Stimulated activated naive B cell treated with anti-CD40 and anti-IgM and Interleukin-4, amounts not matched to agents 10 μg/mL and 1 μg/mL and 100 μg/mL, for 72 hours (primary cell): ENCODE measurements around the gene TNFRSF1A.

Experiments
- ATAC-seq, 2 donors: fragments of 150-1000 bp; cut with Tn5 transposase; replicated peaks; 2 replicates each; pipeline ENCODE4 v1.10.0; 2021; ENCODE audit warnings: moderate library complexity in 1 of 2
- DNase-seq: peaks from one replicate; pipeline ENCODE4 v3.0.0; 2021
- H3K27ac Mint-ChIP-seq: one replicate; pipeline ENCODE4 v1.8.0; 2022; ENCODE audit warnings: mild to moderate bottlenecking, mixed read lengths
- H3K27me3 Mint-ChIP-seq, 2 donors: one replicate each; pipeline ENCODE4 v1.8.0; 2022; ENCODE audit warnings: mixed read lengths in 2 of 2
- H3K36me3 Mint-ChIP-seq, 2 donors: one replicate each; pipeline ENCODE4 v1.8.0; 2022; ENCODE audit warnings: mixed read lengths in 2 of 2, mild to moderate bottlenecking in 1 of 2
- H3K4me1 Mint-ChIP-seq, 2 donors: one replicate each; pipeline ENCODE4 v1.8.0; 2022; ENCODE audit warnings: mixed read lengths in 2 of 2, mild to moderate bottlenecking in 1 of 2
- H3K4me3 Mint-ChIP-seq, 2 donors: one replicate each; pipeline ENCODE4 v1.8.0; 2022; ENCODE audit warnings: mild to moderate bottlenecking in 2 of 2, mixed read lengths in 2 of 2, moderate library complexity in 1 of 2
- H3K9me3 Mint-ChIP-seq, 2 donors: one replicate each; pipeline ENCODE4 v1.8.0; 2022; ENCODE audit warnings: mixed read lengths in 2 of 2, mild to moderate bottlenecking in 1 of 2

TNFRSF1A gene

DNA sequence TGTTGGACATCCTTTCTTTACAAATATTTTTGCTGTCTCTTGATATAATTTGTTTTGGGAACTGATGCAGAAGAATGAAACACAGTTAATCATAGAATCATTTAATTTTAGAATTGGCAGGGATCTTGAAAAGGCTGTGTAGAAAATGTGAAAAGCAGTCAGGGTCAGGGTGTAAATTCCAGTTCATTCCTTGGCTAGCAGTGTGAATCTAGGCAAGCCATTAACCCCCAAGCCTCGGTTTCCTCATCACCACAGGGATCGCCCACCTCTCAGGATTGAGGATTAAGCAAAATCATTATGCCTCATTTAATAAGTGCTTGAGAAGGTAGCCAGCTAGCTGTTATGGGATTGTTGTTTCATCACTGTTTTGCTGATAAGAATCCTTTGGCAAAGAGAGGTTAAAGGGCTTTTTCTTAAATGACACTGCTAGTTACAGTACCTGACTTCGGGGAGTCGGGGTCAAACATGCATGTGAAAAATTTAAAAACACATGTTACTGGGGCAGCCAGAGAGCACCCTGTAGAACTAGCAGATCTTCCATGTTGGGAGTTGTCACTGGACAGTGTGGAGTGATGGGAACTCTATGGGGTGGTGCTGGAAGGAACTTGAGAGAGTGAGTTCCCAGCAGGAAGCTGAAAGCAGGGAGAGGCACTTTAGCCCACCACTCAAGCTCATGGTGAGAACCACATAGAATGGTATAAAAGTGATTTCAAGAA, 10.7 kb downstream of the TNFRSF1A start:
- Mint-ChIP-seq H3K4me3 (no peak overlapping the region), H3K36me3 (peaks cover 0 to 3% of the 10 kb centered on the region in 2 donors), H3K4me1 (peaks cover 34 to 39% of the 10 kb centered on the region in 2 donors)

DNA sequence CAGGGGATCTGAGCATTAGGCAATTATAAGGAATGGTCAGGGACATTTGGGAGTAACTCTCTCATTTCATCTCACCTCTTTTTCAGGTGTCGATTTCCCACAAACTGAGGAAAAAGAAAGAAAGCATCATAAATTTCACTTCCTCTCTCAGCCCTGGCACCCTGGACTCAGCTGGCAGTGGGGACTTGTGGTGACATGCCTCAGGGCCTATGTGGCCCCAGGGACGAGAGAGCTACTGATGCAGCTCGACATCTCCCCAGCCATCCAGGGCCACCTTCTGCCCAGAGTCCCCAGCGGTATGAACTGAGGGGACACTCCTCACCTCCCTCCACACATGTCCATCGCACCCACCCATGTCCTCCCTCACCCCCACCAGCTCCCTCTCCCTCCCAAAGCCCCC, 11.7 kb downstream of the TNFRSF1A start:
- Mint-ChIP-seq H3K4me1 (peaks cover 26 to 40% of the 10 kb centered on the region in 2 donors), H3K27ac (no peak overlapping the region), H3K27me3 (peaks cover 62 to 82% of the 10 kb centered on the region in 2 donors), H3K36me3 (peaks cover 0 to 3% of the 10 kb centered on the region in 2 donors), H3K9me3 (no peaks in the 10 kb centered on the region), H3K4me3 (no peak overlapping the region)
- DNase-seq (peak; percentile 68), ATAC-seq (peak; percentile 100)

More for the DNA sequence above, 10.7 kb downstream of the TNFRSF1A start:
- ATAC-seq (no peak), DNase-seq (no peak)
- Mint-ChIP-seq H3K9me3 (no peaks in the 10 kb centered on the region), H3K27ac (no peak overlapping the region), H3K27me3 (peaks cover 61 to 81% of the 10 kb centered on the region in 2 donors)

DNA sequence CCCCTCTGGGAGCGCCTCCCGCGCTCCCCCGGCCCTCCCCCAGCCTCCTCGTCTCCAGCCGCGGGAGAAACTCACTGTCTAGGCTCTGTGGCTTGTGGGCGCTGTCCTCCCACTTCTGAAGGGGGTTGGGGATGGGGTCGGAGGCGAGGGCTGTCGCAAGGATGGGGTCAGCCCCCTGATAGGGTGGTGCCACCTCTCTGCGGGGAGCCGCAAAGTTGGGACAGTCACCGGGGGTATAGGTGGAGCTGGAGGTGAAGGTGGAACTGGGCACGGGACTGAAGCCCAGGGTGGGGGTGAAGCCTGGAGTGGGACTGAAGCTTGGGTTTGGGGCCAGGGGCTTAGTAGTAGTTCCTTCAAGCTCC, 12.2 kb downstream of the TNFRSF1A start:
- Mint-ChIP-seq H3K4me1 (peaks cover 22 to 43% of the 10 kb centered on the region in 2 donors), H3K27me3 (peaks cover 62 to 82% of the 10 kb centered on the region in 2 donors), H3K27ac (no peak overlapping the region), H3K9me3 (no peaks in the 10 kb centered on the region), H3K36me3 (peaks cover 0 to 3% of the 10 kb centered on the region in 2 donors), H3K4me3 (no peak overlapping the region)
- no peak for DNase-seq
- ATAC-seq: no peak

DNA sequence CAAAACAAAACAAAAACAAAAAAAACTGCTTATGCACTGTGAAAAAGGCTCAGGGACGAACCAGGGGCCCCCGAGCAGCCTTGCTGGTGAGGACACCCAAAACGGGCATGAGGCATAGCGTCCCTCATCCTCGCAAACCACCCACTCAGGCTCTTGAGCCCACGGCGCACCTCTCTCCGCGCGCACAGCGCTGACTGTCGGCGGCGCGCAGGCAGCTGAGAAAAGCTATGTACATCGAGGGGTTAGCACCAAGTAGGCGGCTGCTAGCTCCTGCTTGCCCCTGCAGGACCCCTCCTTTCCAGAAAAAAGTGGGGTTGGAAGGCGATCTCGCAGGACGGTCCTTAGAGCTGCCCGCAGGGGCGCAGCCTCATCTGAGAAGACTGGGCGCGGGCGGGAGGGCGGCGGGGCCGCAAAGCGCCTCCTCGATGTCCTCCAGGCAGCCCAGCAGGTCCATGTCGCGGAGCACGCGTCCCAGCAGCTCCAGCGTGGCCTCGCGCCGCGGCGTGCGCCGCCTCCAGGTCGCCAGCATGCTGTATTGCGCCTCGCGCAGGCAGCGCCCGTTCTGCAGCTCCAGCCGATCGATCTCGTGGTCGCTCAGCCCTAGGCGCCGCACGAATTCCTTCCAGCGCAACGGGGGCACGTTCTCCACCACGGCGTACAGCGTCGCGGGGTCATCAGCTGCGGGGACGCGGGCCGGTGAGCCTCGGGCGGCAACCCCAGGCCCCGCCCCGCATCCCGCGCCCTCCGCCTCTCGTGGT, 12.8 kb downstream of the TNFRSF1A start:
- Mint-ChIP-seq H3K4me1 (peaks cover 25 to 48% of the 10 kb centered on the region in 2 donors), H3K4me3 (no peak overlapping the region), H3K27me3 (peaks cover 65 to 82% of the 10 kb centered on the region in 2 donors), H3K36me3 (peaks cover 0 to 3% of the 10 kb centered on the region in 2 donors), H3K9me3 (no peaks in the 10 kb centered on the region), H3K27ac (no peak overlapping the region)
- ATAC-seq (no peak), DNase-seq (no peak)

GRCh38 chr12:6328045-6328779, 13.7 kb downstream of the TNFRSF1A start:
- H3K27me3 Mint-ChIP-seq: peaks cover 63 to 81% of the 10 kb centered on the region in 2 donors

GRCh38 chr12:6327229-6328041, 14.4 kb downstream of the TNFRSF1A start:
- Mint-ChIP-seq H3K4me3 (no peak overlapping the region), H3K27me3 (peaks cover 59 to 75% of the 10 kb centered on the region in 2 donors), H3K27ac (no peak overlapping the region), H3K4me1 (peaks cover 32 to 51% of the 10 kb centered on the region in 2 donors), H3K9me3 (no peaks in the 10 kb centered on the region), H3K36me3 (peaks cover 0 to 1% of the 10 kb centered on the region in 2 donors)
- ATAC-seq (no peak), DNase-seq (no peak)

More at GRCh38 chr12:6328045-6328779, 13.7 kb downstream of the TNFRSF1A start:
- DNase-seq (no peak), ATAC-seq (no peak)
- no peaks in the 10 kb centered on the region for H3K9me3 Mint-ChIP-seq
- no peak overlapping the region for H3K4me3 Mint-ChIP-seq
- H3K4me1 Mint-ChIP-seq: peaks cover 28 to 51% of the 10 kb centered on the region in 2 donors
- H3K36me3 Mint-ChIP-seq: peaks cover 0 to 1% of the 10 kb centered on the region in 2 donors
- H3K27ac Mint-ChIP-seq: no peak overlapping the region

- Mint-ChIP-seq H3K27me3 (peaks cover 62 to 71% of the 10 kb centered on the region in 2 donors), H3K36me3 (peaks cover 0 to 1% of the 10 kb centered on the region in 2 donors), H3K27ac (no peak overlapping the region), H3K9me3 (no peaks in the 10 kb centered on the region), H3K4me3 (no peak overlapping the region), H3K4me1 (peaks cover 33 to 51% of the 10 kb centered on the region in 2 donors)
- ATAC-seq: peak in 1 of 2 donors; percentile 24
- DNase-seq: no peak
Observed at GRCh38 chr12:6326316-6327228, 15.3 kb downstream of the TNFRSF1A start.

- Mint-ChIP-seq H3K27ac (no peak overlapping the region), H3K9me3 (no peaks in the 10 kb centered on the region), H3K36me3 (peaks cover 0 to 1% of the 10 kb centered on the region in 2 donors), H3K4me1 (peaks cover 26 to 37% of the 10 kb centered on the region in 2 donors), H3K4me3 (no peak overlapping the region), H3K27me3 (peaks cover 64 to 72% of the 10 kb centered on the region in 2 donors)
- DNase-seq: no peak
- ATAC-seq: no peak
Observed at GRCh38 chr12:6324936-6325750, 16.7 kb downstream of the TNFRSF1A start.

DNA sequence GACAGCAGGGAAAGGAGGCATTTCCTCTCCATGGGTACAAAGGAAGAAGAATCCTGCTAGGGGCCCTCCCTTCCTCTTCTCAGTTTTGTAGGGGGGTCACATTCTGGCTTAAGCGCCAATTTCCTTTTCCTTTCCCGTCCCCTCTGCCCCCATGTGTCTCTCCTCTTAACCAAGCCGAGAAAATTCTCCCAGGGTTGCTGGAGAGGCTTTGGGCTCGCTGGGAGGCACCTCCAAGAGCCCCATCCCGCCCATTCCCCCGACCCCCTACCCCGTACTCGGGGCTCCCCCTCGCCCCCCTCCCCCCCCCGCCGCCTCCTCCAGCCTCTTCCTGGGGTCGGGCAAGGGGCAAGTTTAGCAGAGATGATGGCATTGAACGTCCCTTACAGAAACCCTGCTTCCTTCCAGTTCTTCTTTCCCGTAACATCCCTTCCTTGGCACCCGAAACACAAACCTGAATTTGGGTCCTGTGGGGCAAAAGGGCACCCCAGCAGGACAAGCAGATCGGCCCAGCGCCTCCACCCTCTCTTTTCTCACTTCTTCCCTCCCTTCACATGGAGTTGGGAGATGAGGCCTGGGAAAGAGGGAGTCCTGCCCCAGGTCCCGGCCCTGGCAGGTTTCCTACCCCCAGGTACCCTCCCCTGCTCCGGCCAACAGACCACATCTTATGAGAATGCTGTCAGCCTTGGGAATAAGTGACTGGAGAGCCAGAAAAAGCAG, 17.7 kb downstream of the TNFRSF1A start:
- H3K36me3 Mint-ChIP-seq: peaks cover 0 to 1% of the 10 kb centered on the region in 2 donors
- H3K4me1 Mint-ChIP-seq: peaks cover 20 to 31% of the 10 kb centered on the region in 2 donors
- no peak overlapping the region for H3K4me3 Mint-ChIP-seq
- no peaks in the 10 kb centered on the region for H3K9me3 Mint-ChIP-seq
- no peak for DNase-seq
- peaks cover 74 to 81% of the 10 kb centered on the region in 2 donors for H3K27me3 Mint-ChIP-seq
- ATAC-seq: no peak
- H3K27ac Mint-ChIP-seq: no peak overlapping the region

DNA sequence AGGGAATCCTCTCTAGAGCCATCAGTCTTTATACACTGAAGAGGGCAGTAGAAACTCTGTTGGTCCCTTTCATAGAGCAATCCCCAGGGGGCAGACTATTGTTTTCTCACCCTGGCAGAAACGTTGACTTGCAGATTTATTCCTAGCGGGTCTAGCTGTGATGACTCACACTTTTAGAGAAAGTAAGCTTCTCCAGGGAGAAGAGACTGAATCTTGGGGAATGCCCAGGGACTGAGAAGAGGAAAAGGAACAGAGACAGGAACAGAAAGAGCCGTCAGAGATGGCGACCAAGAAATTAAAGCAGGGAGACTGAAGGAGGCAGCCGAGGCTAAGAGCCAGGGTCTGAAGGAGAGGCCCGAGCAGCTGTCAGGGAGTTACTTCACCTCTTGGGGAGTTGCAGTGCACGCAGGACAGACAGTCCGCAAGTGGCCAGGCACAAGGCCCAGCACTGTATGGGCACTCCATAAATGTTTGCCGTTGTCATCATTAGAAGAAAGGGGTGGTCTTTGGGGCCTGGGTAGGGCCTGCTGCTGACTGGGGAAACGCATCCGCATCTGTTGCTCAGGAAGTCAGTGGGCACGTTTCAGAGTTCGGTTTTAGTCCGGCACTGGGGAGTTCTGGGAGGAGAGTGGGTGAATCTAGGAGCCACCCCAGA, 18.4 kb downstream of the TNFRSF1A start:
- Mint-ChIP-seq H3K36me3 (no peaks in the 10 kb centered on the region), H3K9me3 (no peaks in the 10 kb centered on the region), H3K4me1 (peaks cover 18 to 34% of the 10 kb centered on the region in 2 donors), H3K27ac (no peak overlapping the region), H3K27me3 (peaks cover 78 to 83% of the 10 kb centered on the region in 2 donors), H3K4me3 (peak overlapping the region; percentile 41 to 70)
- ATAC-seq: peak; percentile 73 to 75
- DNase-seq: no peak

- H3K4me3 Mint-ChIP-seq: peak overlapping the region; percentile 41 to 70
- no peaks in the 10 kb centered on the region for H3K36me3 Mint-ChIP-seq
- no peak for DNase-seq
- ATAC-seq: peak; percentile 30 to 43
- peaks cover 21 to 39% of the 10 kb centered on the region in 2 donors for H3K4me1 Mint-ChIP-seq
- H3K9me3 Mint-ChIP-seq: no peaks in the 10 kb centered on the region
- H3K27me3 Mint-ChIP-seq: peaks cover 79 to 83% of the 10 kb centered on the region in 2 donors
- H3K27ac Mint-ChIP-seq: no peak overlapping the region
Observed at GRCh38 chr12:6322969-6323339, 18.9 kb downstream of the TNFRSF1A start.
